IMR-90 (cell line): ENCODE measurements around the gene CES4A.
"Not testable (repeated sequence)": the region's sequence is repeated elsewhere in the genome, so short reads cannot be mapped to it uniquely, and the experiment has no call there.

Experiments
- CTCF ChIP-seq: conservative IDR thresholded peaks from 2 replicates; pipeline ENCODE4 v1.5.1; 2012; ENCODE audit warnings: mild to moderate bottlenecking, low read depth, low read length, improper control_type of control experiment
- RAD21 ChIP-seq: IDR thresholded peaks from 2 replicates; pipeline ENCODE4 v1.6.1; 2012; ENCODE audit warnings: low read length, improper control_type of control experiment

GRCh38 chr16:66956154-66956457, 32.3 kb upstream of the CES4A start:
- TF ChIP-seq CTCF, RAD21: not testable (repeated sequence)
